OCI-LY3 (cell line): ENCODE results near the gene TADA3.

Experiments
- CTCF ChIP-seq: fragments of 200-600, 300-600 bp; sonication (generic); IDR thresholded peaks from 2 replicates; pipeline ENCODE4 v1.5.1; 2014; ENCODE audit warnings: antibody characterized with exemption, low read length, low read depth
- EZH2phosphoT487 ChIP-seq: fragments of 200-600 bp; shearing (Covaris generic); IDR thresholded peaks from 2 replicates; pipeline ENCODE4 v1.6.1; 2018; ENCODE audit warnings: antibody characterized with exemption, mixed run types, low read depth

GRCh38 chr3:9815986-9816385, 23.7 kb upstream of the TADA3 start:
- TF ChIP-seq CTCF (no peak), EZH2phosphoT487 (no peak)
